ENCODE measurements around the gene ATP5IF1. TPM values are rescaled to one million over a fixed set of nuclear protein-coding genes. Genes with fewer than 3 reads are reported as not detected.

Gene ATP5IF1
- total and polyA plus RNA-seq, 2 donors (not counting 1 experiment from before 2014, with no cell fraction given), result 88.1 to 128 TPM

- H3K27ac ChIP-seq (ENCODE audit: low read length in 2 of 2), result no peak overlapping the region
- Mint-ChIP-seq H3K27ac (no peak overlapping the region), H3K27me3 (no peaks in the 10 kb centered on the region), H3K4me3 (no peak overlapping the region), H3K9me3 (ENCODE audit: insufficient read depth) (no peaks in the 10 kb centered on the region), H3K4me1 (peaks cover 2% of the 10 kb centered on the region)
- H2AFZ ChIP-seq (ENCODE audit: insufficient read depth, low read depth, low read length, poor library complexity, severe bottlenecking), result no peak overlapping the region
- no CpG with 5 or more reads among the region's 2 CpGs for WGBS (ENCODE audit: insufficient coverage)
- H3K4me2 ChIP-seq (replicated peaks; ENCODE audit: low read depth, low read length, poor library complexity, severe bottlenecking), result no peak overlapping the region
- no peaks in the 10 kb centered on the region for H3K9me3 ChIP-seq (ENCODE audit: control extremely low read depth in 1 of 3, control insufficient read depth in 2 of 3, insufficient read depth in 1 of 3, low read length in 2 of 3)
- peaks cover 18% of the 10 kb centered on the region for H3K79me2 ChIP-seq (ENCODE audit: control insufficient read depth, insufficient read depth, low read length)
- intact Hi-C loops (cut with micrococcal nuclease), result no loop called here
- ChIA-PET POLR2A (no interaction called here), CTCF (interaction anchor here (0.5 to 13.6 kb wide), 4 partner anchors 40 to 279 kb away, joined by 3 to 357 read pairs (median 3); partner anchors contain the start of gene EYA3)
- TF ChIP-seq EZH2 (IDR thresholded peaks at IDR 0.05; ENCODE audit: borderline replicate concordance, insufficient read depth, low read depth, low read length, poor library complexity, severe bottlenecking) (no peak), CTCF (IDR thresholded peaks at IDR 0.05) (no peak)
- H3K4me3 ChIP-seq (ENCODE audit: control extremely low read depth in 1 of 5, extremely low read depth in 1 of 5, insufficient read depth in 1 of 5, low read depth in 2 of 5, low read length in 4 of 5), result no peak overlapping the region
- DNase-seq (no peak), ATAC-seq (ENCODE audit: low read depth) (no peak)
- no peaks in the 10 kb centered on the region for H3K27me3 ChIP-seq (replicated peaks in 1 of 4; ENCODE audit: control extremely low read depth in 1 of 4, control insufficient read depth in 3 of 4, insufficient read depth in 4 of 4, low read length in 3 of 4)
- peaks cover 4 to 37% of the 10 kb centered on the region in 2 experiments for H3K36me3 ChIP-seq (replicated peaks in 1 of 2; ENCODE audit: control extremely low read depth in 1 of 2, control insufficient read depth in 1 of 2, extremely low read depth in 1 of 2, insufficient read depth in 2 of 2, low read length in 1 of 2)
- no peaks in the 10 kb centered on the region for H4K20me1 ChIP-seq (ENCODE audit: control insufficient read depth, insufficient read depth, low read length, poor library complexity, severe bottlenecking)
- no peak overlapping the region for H3K9ac ChIP-seq (ENCODE audit: low read length)
- H3K4me1 ChIP-seq (ENCODE audit: control insufficient read depth in 2 of 2, insufficient read depth in 2 of 2, low read length in 2 of 2), result no peaks in the 10 kb centered on the region
Observed at GRCh38 chr1:28213315-28213714, 22.6 kb upstream of the ATP5IF1 start.

GRCh38 chr1:28229089-28229488 lies 6.8 kb upstream of the ATP5IF1 start:
- peaks cover 23% of the 10 kb centered on the region for H3K4me1 Mint-ChIP-seq
- ChIA-PET CTCF (interaction anchor here (0.6 kb wide), 1 partner anchor 141 kb away, joined by 5 read pairs; the partner anchor contains the start of gene EYA3), POLR2A (no interaction called here)
- no peak overlapping the region for H3K9ac ChIP-seq (ENCODE audit: low read length)
- peaks cover 0 to 40% of the 10 kb centered on the region in 2 experiments for H3K36me3 ChIP-seq (replicated peaks in 1 of 2; ENCODE audit: control extremely low read depth in 1 of 2, control insufficient read depth in 1 of 2, extremely low read depth in 1 of 2, insufficient read depth in 2 of 2, low read length in 1 of 2)
- no peaks in the 10 kb centered on the region for H3K27me3 Mint-ChIP-seq
- H3K27me3 ChIP-seq (replicated peaks in 1 of 4; ENCODE audit: control extremely low read depth in 1 of 4, control insufficient read depth in 3 of 4, insufficient read depth in 4 of 4, low read length in 3 of 4), result no peaks in the 10 kb centered on the region
- no peak overlapping the region for H2AFZ ChIP-seq (ENCODE audit: insufficient read depth, low read depth, low read length, poor library complexity, severe bottlenecking)
- ATAC-seq (ENCODE audit: low read depth) (no peak), DNase-seq (no peak)
- no peak overlapping the region for H3K27ac Mint-ChIP-seq
- no peaks in the 10 kb centered on the region for H3K9me3 Mint-ChIP-seq (ENCODE audit: insufficient read depth)
- intact Hi-C loops (cut with micrococcal nuclease), result no loop called here
- no peak overlapping the region for H3K4me3 Mint-ChIP-seq
- H3K4me1 ChIP-seq (ENCODE audit: control insufficient read depth in 2 of 2, insufficient read depth in 2 of 2, low read length in 2 of 2), result peaks cover 5 to 18% of the 10 kb centered on the region in 2 donors
- no peak overlapping the region for H3K27ac ChIP-seq (ENCODE audit: low read length in 2 of 2)
- no peaks in the 10 kb centered on the region for H4K20me1 ChIP-seq (ENCODE audit: control insufficient read depth, insufficient read depth, low read length, poor library complexity, severe bottlenecking)
- TF ChIP-seq CTCF (IDR thresholded peaks at IDR 0.05), result no peak
- TF ChIP-seq EZH2 (IDR thresholded peaks at IDR 0.05; ENCODE audit: borderline replicate concordance, insufficient read depth, low read depth, low read length, poor library complexity, severe bottlenecking), result no peak
- H3K79me2 ChIP-seq (ENCODE audit: control insufficient read depth, insufficient read depth, low read length), result peaks cover 76% of the 10 kb centered on the region
- H3K9me3 ChIP-seq (ENCODE audit: control extremely low read depth in 1 of 3, control insufficient read depth in 2 of 3, insufficient read depth in 1 of 3, low read length in 2 of 3), result no peaks in the 10 kb centered on the region
- no peak overlapping the region for H3K4me3 ChIP-seq (ENCODE audit: control extremely low read depth in 1 of 5, extremely low read depth in 1 of 5, insufficient read depth in 1 of 5, low read depth in 2 of 5, low read length in 4 of 5)
- H3K4me2 ChIP-seq (replicated peaks; ENCODE audit: low read depth, low read length, poor library complexity, severe bottlenecking), result no peak overlapping the region
